Measurements from ENCODE around the gene CORO2B. TPM values are rescaled to one million over a fixed set of nuclear protein-coding genes. Genes with fewer than 3 reads are reported as not detected.

Gene CORO2B
- total and polyA plus RNA-seq, 2 experiments from 2014 or later: 1.6 to 4.6 TPM

DNA sequence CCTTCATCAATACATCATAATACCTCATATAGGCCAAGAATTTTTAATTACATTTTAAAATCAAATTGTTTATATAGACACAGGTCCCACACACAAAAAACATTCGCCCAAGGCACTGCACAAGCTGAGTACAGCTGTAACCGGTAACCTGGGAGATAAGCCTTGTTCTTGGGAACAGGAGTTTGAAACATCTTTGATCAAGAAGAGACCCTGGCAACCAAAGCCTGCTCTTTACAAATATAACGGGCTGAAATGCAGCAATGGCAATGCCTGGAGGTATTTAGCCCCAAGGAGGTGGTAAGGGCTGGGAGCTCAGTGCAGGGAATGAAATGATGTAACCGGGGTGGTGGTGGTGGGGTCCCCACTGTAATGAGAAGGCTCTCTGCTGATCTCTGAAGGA is 7.2 kb upstream of the CORO2B start:
- no peak for ATAC-seq
- Histone ChIP-seq H2AFZ (no peak overlapping the region), H3K9me2 (ENCODE audit: insufficient read depth) (no peaks in the 10 kb centered on the region), H3K27me3 (ENCODE audit: insufficient read depth) (peaks cover 10% of the 10 kb centered on the region), H3K4me3 (no peak overlapping the region), H3F3A (replicated peaks; ENCODE audit: low read depth) (no peaks in the 10 kb centered on the region), H3K27ac (ENCODE audit: low read depth) (peak overlapping the region; percentile 7; the same call in 1 of the 2 replicates), H4K20me1 (replicated peaks; ENCODE audit: insufficient read depth) (no peaks in the 10 kb centered on the region), H3K79me2 (replicated peaks; ENCODE audit: insufficient read depth) (no peaks in the 10 kb centered on the region), H3K36me3 (ENCODE audit: insufficient read depth) (no peaks in the 10 kb centered on the region), H3K4me1 (ENCODE audit: insufficient read depth) (peaks cover 55% of the 10 kb centered on the region), H3K4me2 (peak overlapping the region; percentile 0)
- peaks cover 62% of the 10 kb centered on the region for H3K4me1 Mint-ChIP-seq
- TF ChIP-seq NANOG (IDR thresholded peaks at IDR 0.05; ENCODE audit: borderline replicate concordance) (no peak), EZH2 (IDR thresholded peaks at IDR 0.05; ENCODE audit: low read depth, unreplicated experiment) (no peak), POLR2AphosphoS5 (IDR thresholded peaks at IDR 0.05; ENCODE audit: low read depth) (no peak), JUNB (IDR thresholded peaks at IDR 0.05; ENCODE audit: unreplicated experiment) (no peak), EZH2phosphoT487 (IDR thresholded peaks at IDR 0.05; ENCODE audit: unreplicated experiment) (no peak), ZNF331 (CRISPR knock-in tag; IDR thresholded peaks at IDR 0.05; ENCODE audit: low read depth) (no peak), STAT1 (IDR thresholded peaks at IDR 0.05; ENCODE audit: unreplicated experiment) (no peak), ZNF114 (CRISPR knock-in tag; IDR thresholded peaks at IDR 0.05) (no peak), CREB1 (CRISPR knock-in tag; IDR thresholded peaks at IDR 0.05; ENCODE audit: low read depth) (no peak)
- TF ChIP-seq, protein P1, sequence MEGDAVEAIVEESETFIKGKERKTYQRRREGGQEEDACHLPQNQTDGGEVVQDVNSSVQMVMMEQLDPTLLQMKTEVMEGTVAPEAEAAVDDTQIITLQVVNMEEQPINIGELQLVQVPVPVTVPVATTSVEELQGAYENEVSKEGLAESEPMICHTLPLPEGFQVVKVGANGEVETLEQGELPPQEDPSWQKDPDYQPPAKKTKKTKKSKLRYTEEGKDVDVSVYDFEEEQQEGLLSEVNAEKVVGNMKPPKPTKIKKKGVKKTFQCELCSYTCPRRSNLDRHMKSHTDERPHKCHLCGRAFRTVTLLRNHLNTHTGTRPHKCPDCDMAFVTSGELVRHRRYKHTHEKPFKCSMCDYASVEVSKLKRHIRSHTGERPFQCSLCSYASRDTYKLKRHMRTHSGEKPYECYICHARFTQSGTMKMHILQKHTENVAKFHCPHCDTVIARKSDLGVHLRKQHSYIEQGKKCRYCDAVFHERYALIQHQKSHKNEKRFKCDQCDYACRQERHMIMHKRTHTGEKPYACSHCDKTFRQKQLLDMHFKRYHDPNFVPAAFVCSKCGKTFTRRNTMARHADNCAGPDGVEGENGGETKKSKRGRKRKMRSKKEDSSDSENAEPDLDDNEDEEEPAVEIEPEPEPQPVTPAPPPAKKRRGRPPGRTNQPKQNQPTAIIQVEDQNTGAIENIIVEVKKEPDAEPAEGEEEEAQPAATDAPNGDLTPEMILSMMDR (conservative IDR thresholded peaks at IDR 0.05; ENCODE audit: low read depth in 2 of 2): no peak
- TF ChIP-seq, protein P2, sequence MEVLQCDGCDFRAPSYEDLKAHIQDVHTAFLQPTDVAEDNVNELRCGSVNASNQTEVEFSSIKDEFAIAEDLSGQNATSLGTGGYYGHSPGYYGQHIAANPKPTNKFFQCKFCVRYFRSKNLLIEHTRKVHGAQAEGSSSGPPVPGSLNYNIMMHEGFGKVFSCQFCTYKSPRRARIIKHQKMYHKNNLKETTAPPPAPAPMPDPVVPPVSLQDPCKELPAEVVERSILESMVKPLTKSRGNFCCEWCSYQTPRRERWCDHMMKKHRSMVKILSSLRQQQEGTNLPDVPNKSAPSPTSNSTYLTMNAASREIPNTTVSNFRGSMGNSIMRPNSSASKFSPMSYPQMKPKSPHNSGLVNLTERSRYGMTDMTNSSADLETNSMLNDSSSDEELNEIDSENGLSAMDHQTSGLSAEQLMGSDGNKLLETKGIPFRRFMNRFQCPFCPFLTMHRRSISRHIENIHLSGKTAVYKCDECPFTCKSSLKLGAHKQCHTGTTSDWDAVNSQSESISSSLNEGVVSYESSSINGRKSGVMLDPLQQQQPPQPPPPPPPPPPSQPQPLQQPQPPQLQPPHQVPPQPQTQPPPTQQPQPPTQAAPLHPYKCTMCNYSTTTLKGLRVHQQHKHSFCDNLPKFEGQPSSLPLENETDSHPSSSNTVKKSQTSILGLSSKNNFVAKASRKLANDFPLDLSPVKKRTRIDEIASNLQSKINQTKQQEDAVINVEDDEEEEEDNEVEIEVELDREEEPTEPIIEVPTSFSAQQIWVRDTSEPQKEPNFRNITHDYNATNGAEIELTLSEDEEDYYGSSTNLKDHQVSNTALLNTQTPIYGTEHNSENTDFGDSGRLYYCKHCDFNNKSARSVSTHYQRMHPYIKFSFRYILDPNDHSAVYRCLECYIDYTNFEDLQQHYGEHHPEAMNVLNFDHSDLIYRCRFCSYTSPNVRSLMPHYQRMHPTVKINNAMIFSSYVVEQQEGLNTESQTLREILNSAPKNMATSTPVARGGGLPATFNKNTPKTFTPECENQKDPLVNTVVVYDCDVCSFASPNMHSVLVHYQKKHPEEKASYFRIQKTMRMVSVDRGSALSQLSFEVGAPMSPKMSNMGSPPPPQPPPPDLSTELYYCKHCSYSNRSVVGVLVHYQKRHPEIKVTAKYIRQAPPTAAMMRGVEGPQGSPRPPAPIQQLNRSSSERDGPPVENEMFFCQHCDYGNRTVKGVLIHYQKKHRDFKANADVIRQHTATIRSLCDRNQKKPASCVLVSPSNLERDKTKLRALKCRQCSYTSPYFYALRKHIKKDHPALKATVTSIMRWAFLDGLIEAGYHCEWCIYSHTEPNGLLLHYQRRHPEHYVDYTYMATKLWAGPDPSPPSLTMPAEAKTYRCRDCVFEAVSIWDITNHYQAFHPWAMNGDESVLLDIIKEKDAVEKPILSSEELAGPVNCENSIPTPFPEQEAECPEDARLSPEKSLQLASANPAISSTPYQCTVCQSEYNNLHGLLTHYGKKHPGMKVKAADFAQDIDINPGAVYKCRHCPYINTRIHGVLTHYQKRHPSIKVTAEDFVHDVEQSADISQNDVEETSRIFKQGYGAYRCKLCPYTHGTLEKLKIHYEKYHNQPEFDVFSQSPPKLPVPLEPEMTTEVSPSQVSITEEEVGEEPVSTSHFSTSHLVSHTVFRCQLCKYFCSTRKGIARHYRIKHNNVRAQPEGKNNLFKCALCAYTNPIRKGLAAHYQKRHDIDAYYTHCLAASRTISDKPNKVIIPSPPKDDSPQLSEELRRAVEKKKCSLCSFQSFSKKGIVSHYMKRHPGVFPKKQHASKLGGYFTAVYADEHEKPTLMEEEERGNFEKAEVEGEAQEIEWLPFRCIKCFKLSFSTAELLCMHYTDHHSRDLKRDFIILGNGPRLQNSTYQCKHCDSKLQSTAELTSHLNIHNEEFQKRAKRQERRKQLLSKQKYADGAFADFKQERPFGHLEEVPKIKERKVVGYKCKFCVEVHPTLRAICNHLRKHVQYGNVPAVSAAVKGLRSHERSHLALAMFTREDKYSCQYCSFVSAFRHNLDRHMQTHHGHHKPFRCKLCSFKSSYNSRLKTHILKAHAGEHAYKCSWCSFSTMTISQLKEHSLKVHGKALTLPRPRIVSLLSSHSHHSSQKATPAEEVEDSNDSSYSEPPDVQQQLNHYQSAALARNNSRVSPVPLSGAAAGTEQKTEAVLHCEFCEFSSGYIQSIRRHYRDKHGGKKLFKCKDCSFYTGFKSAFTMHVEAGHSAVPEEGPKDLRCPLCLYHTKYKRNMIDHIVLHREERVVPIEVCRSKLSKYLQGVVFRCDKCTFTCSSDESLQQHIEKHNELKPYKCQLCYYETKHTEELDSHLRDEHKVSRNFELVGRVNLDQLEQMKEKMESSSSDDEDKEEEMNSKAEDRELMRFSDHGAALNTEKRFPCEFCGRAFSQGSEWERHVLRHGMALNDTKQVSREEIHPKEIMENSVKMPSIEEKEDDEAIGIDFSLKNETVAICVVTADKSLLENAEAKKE (CRISPR knock-in tag; IDR thresholded peaks at IDR 0.05): no peak
- TF ChIP-seq, protein P3, sequence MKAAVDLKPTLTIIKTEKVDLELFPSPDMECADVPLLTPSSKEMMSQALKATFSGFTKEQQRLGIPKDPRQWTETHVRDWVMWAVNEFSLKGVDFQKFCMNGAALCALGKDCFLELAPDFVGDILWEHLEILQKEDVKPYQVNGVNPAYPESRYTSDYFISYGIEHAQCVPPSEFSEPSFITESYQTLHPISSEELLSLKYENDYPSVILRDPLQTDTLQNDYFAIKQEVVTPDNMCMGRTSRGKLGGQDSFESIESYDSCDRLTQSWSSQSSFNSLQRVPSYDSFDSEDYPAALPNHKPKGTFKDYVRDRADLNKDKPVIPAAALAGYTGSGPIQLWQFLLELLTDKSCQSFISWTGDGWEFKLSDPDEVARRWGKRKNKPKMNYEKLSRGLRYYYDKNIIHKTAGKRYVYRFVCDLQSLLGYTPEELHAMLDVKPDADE (IDR thresholded peaks at IDR 0.05): no peak
- TF ChIP-seq, protein P4, sequence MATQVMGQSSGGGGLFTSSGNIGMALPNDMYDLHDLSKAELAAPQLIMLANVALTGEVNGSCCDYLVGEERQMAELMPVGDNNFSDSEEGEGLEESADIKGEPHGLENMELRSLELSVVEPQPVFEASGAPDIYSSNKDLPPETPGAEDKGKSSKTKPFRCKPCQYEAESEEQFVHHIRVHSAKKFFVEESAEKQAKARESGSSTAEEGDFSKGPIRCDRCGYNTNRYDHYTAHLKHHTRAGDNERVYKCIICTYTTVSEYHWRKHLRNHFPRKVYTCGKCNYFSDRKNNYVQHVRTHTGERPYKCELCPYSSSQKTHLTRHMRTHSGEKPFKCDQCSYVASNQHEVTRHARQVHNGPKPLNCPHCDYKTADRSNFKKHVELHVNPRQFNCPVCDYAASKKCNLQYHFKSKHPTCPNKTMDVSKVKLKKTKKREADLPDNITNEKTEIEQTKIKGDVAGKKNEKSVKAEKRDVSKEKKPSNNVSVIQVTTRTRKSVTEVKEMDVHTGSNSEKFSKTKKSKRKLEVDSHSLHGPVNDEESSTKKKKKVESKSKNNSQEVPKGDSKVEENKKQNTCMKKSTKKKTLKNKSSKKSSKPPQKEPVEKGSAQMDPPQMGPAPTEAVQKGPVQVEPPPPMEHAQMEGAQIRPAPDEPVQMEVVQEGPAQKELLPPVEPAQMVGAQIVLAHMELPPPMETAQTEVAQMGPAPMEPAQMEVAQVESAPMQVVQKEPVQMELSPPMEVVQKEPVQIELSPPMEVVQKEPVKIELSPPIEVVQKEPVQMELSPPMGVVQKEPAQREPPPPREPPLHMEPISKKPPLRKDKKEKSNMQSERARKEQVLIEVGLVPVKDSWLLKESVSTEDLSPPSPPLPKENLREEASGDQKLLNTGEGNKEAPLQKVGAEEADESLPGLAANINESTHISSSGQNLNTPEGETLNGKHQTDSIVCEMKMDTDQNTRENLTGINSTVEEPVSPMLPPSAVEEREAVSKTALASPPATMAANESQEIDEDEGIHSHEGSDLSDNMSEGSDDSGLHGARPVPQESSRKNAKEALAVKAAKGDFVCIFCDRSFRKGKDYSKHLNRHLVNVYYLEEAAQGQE (IDR thresholded peaks at IDR 0.05; ENCODE audit: unreplicated experiment): no peak
- no peak overlapping the region for H3K27ac Mint-ChIP-seq
- H3K36me3 Mint-ChIP-seq (ENCODE audit: low read depth): no peaks in the 10 kb centered on the region
- peaks cover 15% of the 10 kb centered on the region for H3K27me3 Mint-ChIP-seq (ENCODE audit: insufficient read depth, low read depth, poor library complexity)
- no peaks in the 10 kb centered on the region for H3K9me3 Mint-ChIP-seq
- DNase-seq (ENCODE audit: low spot score): no peak
- no peak overlapping the region; the same call in 2 of the 3 replicates for H3K4me3 Mint-ChIP-seq

Data from GM23338 (cell line).